Measurements from ENCODE around the gene WFIKKN1. TPM values are rescaled to one million over a fixed set of nuclear protein-coding genes. Genes with fewer than 3 reads are reported as not detected.

The WFIKKN1 gene
- total RNA-seq, 1 experiment from 2014 or later, result 0.15 TPM

GRCh38 chr16:649631-650030, 18.8 kb downstream of the WFIKKN1 start:
- no peak for DNase-seq (ENCODE audit: extremely low read depth, low read depth)

GRCh38 chr16:651844-652243, 21.1 kb downstream of the WFIKKN1 start:
- no peak for DNase-seq (ENCODE audit: extremely low read depth, low read depth)

- DNase-seq (ENCODE audit: extremely low read depth, low read depth), result no peak
These were observed 21.9 kb downstream of the WFIKKN1 start for GRCh38 chr16:652454-653305.

- no peak for DNase-seq (ENCODE audit: extremely low read depth, low read depth)
These were observed 23.2 kb downstream of the WFIKKN1 start for GRCh38 chr16:654034-654433.

GRCh38 chr16:657487-657886, 26.7 kb downstream of the WFIKKN1 start:
- no peak for DNase-seq (ENCODE audit: extremely low read depth, low read depth)

- DNase-seq (ENCODE audit: extremely low read depth, low read depth), result no peak
These were observed 28.1 kb downstream of the WFIKKN1 start for GRCh38 chr16:658679-659571.

GRCh38 chr16:659618-660017, 28.8 kb downstream of the WFIKKN1 start:
- no peak for DNase-seq (ENCODE audit: extremely low read depth, low read depth)

- no peak for DNase-seq (ENCODE audit: extremely low read depth, low read depth)
These were observed 29.3 kb downstream of the WFIKKN1 start for GRCh38 chr16:660132-660458.

GRCh38 chr16:660459-661183, 29.8 kb downstream of the WFIKKN1 start:
- DNase-seq (ENCODE audit: extremely low read depth, low read depth), result peak; percentile 90

- no peak for DNase-seq (ENCODE audit: extremely low read depth, low read depth)
These were observed 30.5 kb downstream of the WFIKKN1 start for GRCh38 chr16:661184-661821.

GRCh38 chr16:662095-662494, 31.3 kb downstream of the WFIKKN1 start:
- no peak for DNase-seq (ENCODE audit: extremely low read depth, low read depth)

- no peak for DNase-seq (ENCODE audit: extremely low read depth, low read depth)
These were observed 31.8 kb downstream of the WFIKKN1 start for GRCh38 chr16:662597-662996.

- DNase-seq (ENCODE audit: extremely low read depth, low read depth), result no peak
These were observed 35.8 kb downstream of the WFIKKN1 start for GRCh38 chr16:666572-666971.

GRCh38 chr16:667113-667779, 36.5 kb downstream of the WFIKKN1 start:
- DNase-seq (ENCODE audit: extremely low read depth, low read depth), result no peak

GRCh38 chr16:667780-668518, 37.2 kb downstream of the WFIKKN1 start, which contains the start of gene RHOT2:
TSS of gene RHOT2 (plus strand) at chr16:668132. CDS start at chr16:668200, 68 bp downstream.
- peak; percentile 87 for DNase-seq (ENCODE audit: extremely low read depth, low read depth)

- DNase-seq (ENCODE audit: extremely low read depth, low read depth), result no peak
These were observed 37.9 kb downstream of the WFIKKN1 start for GRCh38 chr16:668519-669171.

GRCh38 chr16:669666-670065, 38.9 kb downstream of the WFIKKN1 start:
- DNase-seq (ENCODE audit: extremely low read depth, low read depth), result no peak

GRCh38 chr16:670485-671352, 39.9 kb downstream of the WFIKKN1 start:
- DNase-seq (ENCODE audit: extremely low read depth, low read depth), result no peak
